Peyer's patch (tissue), 4 donors: ENCODE data around the gene BIRC6.

ENCODE experiments used
- POLR2A ChIP-seq, 2 donors: fragments of 450-650 bp; IDR thresholded peaks; one replicate each; pipeline ENCODE4 v1.5.1; 2017; ENCODE audit warnings: antibody characterized with exemption in 2 of 2, mild to moderate bottlenecking in 2 of 2, moderate library complexity in 2 of 2
- TF ChIP-seq, protein P1 (sequence below), 6 experiments: fragments of 450-650 bp in 4 of 6; fragments of 200-600 bp in 2 of 6; sonication (generic) in 1 of 6; IDR thresholded peaks; one replicate each; pipeline ENCODE4 v1.5.1; 2017 to 2019; ENCODE audit warnings: antibody characterized with exemption in 6 of 6, mild to moderate bottlenecking in 3 of 6, moderate library complexity in 1 of 6

DNA sequence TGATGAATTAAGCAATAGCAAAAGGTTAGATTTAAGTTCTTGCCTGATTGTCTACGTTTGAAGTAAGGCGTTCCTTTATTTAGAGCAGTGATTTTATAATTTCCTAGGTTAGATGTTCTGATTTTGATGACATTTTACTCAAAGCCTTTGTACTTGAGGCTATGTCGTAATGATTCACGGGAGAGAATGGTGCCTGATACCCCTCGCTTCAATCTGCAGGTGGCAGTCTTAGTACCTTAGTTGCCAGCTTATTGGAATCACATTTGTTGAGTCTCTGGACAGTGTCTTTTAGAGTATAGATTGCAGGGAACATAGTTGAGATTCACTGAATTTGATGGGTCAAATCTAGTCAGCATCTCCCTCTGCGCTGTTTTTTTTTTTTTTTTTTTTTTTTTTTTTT is 89.5 kb downstream of the BIRC6 start:
- TF ChIP-seq, protein P1, sequence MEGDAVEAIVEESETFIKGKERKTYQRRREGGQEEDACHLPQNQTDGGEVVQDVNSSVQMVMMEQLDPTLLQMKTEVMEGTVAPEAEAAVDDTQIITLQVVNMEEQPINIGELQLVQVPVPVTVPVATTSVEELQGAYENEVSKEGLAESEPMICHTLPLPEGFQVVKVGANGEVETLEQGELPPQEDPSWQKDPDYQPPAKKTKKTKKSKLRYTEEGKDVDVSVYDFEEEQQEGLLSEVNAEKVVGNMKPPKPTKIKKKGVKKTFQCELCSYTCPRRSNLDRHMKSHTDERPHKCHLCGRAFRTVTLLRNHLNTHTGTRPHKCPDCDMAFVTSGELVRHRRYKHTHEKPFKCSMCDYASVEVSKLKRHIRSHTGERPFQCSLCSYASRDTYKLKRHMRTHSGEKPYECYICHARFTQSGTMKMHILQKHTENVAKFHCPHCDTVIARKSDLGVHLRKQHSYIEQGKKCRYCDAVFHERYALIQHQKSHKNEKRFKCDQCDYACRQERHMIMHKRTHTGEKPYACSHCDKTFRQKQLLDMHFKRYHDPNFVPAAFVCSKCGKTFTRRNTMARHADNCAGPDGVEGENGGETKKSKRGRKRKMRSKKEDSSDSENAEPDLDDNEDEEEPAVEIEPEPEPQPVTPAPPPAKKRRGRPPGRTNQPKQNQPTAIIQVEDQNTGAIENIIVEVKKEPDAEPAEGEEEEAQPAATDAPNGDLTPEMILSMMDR (IDR thresholded peaks at IDR 0.05), result no peak
- no peak for TF ChIP-seq POLR2A (IDR thresholded peaks at IDR 0.05)
